Gastrocnemius medialis (tissue), 4 donors: ENCODE results near the gene CTBP2.

ENCODE experiments used
- CTCF ChIP-seq, 5 experiments: fragments of 450-650 bp in 3 of 5; fragments of 200-600 bp in 2 of 5; sonication (generic) in 2 of 5; IDR thresholded peaks in 4 of 5; conservative IDR thresholded peaks in 1 of 5; 1 replicate in 4 of 5; 2 replicates in 1 of 5; pipeline ENCODE4 v1.5.1; 2016 to 2019; ENCODE audit warnings: antibody characterized with exemption in 5 of 5, mild to moderate bottlenecking in 3 of 5, moderate library complexity in 3 of 5
- POLR2A ChIP-seq, 2 donors: fragments of 450-650 bp; IDR thresholded peaks; one replicate each; pipeline ENCODE4 v1.6.1; 2017; ENCODE audit warnings: antibody characterized with exemption in 2 of 2, mild to moderate bottlenecking in 2 of 2, moderate library complexity in 2 of 2

- TF ChIP-seq POLR2A (IDR thresholded peaks at IDR 0.05) (no peak), CTCF (IDR thresholded peaks at IDR 0.05 in 4 of 5, conservative IDR thresholded peaks at IDR 0.05 in 1 of 5) (no peak)
Observed at GRCh38 chr10:125169915-125170314, 9.6 kb upstream of the CTBP2 start.
